AG08395 (cell line): ENCODE measurements around the gene GRIA1.
A peak's percentile ranks its signal among the peaks of the same experiment; 100 is the strongest.

Source experiments
- DNase-seq: peaks from one replicate; pipeline ENCODE4 v3.0.0; 2012; ENCODE audit warnings: mixed read lengths, low spot score

The GRIA1 gene

GRCh38 chr5:153659039-153659736 is 168.7 kb downstream of the GRIA1 start:
- peak; percentile 72 for DNase-seq

DNA sequence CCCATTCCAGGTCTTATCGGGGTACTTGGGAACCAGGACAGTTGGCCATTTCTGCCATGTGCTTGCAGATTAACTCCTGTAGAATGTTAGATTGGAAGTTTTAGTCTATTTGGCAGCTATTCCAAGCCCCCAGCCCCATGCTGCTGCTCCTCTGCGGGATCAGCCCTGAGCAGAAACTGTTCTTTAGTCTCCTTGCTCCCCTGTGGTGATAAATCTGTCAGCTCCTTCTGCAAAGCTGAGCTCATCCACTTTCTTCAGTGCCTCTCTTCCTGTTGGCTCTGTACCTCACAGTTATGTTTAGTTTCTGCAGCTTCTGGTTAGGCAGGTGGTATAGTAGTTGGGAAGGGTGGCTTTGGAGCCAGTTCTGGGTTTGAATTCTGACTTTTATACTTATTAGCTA is 170.4 kb downstream of the GRIA1 start:
- no peak for DNase-seq

- DNase-seq, result no peak
Observed at GRCh38 chr5:153661897-153662296, 171.4 kb downstream of the GRIA1 start.

DNA sequence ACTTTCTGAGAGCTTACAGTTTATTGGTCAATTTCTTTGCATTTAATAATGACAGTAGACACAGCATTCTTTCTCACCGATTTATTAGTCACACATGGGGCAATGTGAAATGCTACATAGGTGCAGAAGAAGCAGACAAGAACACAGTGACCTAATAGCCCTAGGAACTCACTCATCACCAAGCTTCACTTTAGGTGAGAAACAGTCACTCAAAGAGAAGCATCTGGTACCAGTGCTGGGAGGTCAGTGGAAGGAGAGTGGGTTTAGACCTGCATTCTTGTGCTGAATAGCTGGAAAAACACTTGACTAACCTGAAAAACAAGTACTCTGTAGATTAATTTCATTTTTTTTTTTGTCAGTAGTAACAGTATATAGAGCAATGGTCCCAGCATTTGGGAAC is 179.6 kb downstream of the GRIA1 start:
- no peak for DNase-seq

DNA sequence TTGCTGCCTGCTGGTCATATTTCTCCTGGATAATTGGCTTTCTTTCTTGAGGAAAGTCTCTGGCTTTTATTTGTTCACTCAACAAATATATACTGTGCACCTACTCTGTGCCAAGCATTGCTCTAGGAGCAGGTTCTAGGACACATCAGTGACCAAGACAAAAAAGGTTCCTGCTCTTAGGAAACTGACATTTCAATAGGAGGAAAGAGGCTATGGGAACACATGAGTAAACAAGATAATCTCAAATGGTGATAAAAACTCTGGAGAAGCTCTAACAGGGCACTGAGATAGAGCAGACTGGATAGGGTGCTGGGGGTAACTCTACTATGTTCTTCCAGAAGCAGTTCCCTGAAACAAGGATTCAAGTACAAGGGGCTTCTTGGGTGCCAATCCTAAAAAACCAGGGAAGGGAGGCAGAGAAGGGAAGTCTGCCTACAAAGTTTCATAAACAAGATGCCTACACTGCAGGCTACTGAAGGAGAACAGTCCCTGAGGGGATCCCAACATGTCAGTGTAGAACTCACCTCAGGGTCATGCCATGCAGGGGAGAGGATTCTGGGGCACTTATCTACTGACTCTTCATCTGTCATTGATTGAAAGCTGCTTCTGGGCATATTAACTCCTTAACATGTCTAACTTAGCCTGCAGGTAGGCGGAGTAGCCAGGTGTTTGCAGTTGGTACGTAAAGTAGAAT is 181.3 kb downstream of the GRIA1 start:
- no peak for DNase-seq

DNA sequence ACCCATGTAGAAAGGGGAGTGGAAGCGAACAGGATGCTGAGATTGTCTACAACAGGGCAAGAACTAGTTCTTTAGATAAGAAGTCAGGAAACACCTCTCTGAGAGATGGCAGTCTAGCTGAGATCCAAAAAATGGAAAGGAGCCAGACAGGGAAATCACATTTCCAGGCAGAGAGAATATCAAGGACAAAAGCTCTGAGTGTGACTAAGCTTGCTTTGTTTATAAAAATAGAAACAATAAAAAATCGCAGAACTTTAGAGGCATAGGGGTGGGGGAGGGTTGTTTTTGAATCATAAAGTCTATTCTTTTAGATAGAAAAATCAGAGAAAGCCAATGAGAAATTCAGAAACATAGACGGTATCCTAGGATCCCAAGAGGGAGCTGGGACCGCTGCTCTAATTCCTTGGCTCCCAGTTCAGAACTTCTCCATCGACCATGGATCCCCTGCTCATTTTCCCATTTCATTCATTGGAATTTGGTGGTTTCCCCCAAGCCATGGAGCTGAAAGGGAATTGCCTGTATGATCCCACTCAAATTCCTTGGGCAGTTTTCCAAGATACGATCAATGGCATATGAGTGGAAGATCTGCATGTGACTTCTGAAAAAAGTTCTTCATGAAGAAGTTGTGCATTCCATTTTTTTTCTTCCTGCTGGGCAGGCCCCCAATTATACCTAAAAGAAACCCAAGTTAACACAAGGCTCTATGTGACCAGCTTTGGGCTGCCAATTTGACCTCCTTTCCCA is 182.0 kb downstream of the GRIA1 start:
- DNase-seq, result peak; percentile 17

DNA sequence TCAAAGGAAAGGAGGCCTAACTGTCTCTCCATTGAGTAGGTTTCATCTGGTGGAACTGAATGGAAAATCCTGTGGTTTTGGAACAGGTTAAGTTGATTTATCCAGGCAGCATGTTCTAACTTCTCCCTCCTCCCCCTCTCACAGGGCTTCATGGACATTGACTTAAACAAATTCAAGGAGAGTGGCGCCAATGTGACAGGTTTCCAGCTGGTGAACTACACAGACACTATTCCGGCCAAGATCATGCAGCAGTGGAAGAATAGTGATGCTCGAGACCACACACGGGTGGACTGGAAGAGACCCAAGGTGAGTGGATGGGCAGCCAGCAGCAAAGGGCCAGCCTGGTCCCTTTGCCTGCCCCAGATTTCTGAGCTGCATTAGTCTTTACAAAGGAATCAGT is 183.9 kb downstream of the GRIA1 start:
- no peak for DNase-seq

DNA sequence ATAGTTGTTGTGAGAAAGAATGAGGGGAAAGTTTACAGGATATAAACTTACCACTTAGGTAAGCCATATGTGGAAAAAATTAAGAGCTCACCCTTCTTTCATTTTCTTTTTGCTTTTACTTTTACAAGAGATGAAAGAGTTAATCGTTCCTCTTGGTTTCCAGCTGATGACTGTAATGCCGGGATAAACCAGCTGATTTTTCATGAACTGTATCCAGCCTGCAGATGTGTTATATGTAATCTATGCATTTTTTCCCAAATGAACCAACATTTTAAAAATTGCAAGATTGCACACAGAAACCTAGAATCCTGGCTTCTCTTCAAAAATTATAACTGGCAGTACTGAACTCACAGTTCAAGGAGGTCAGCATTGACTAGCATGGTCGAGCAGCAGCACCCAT is 185.9 kb downstream of the GRIA1 start:
- no peak for DNase-seq

DNA sequence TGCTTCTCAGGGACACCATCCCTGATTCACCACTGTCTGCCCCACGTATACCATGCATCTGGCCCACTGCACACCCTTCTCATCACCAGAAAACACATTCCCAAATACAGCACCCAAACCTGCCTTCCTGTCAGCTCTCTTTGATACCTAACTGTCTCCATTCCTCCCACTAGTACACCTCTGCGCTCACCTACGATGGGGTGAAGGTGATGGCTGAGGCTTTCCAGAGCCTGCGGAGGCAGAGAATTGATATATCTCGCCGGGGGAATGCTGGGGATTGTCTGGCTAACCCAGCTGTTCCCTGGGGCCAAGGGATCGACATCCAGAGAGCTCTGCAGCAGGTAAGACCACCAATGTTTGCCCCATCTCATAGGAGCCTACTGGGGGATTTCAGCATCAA is 186.4 kb downstream of the GRIA1 start:
- no peak for DNase-seq

DNA sequence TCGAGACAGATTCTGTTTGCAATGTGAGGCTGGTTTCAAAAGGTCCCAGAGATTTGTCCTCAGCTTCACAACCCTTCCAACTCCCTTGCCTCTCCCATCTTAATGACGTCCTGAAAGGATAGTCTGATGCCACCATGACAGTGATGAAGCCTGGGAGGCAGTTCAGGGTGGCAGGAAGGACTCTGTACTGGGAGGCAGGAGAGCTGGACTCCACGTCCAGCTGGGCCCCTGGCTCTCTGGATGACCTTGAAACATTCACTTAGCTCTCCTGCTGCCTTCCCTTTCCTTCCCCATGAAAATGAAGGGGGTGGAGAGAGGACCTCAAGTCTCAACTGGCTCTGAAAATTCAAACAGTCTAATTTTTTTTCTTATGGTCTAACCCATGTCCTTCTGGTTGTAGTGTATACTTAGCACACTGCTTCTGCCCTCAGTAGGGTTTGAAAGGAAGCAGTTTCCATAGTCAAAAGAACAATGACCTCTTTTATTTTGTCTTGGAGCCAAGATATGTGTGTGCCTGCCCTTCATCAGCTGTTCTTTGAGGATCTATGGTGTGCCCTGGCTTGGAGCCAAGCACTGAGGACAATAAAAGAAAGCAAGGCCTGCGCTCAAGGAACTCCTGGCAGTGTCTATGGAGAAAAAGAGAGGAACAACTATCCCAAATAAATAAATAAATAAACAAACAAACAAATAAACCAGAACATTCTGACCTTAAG is 188.3 kb downstream of the GRIA1 start:
- DNase-seq, result no peak

GRCh38 chr5:153690236-153690635 is 199.8 kb downstream of the GRIA1 start:
- no peak for DNase-seq

- DNase-seq, result no peak
Observed at GRCh38 chr5:153696256-153696655, 205.8 kb downstream of the GRIA1 start.

GRCh38 chr5:153699035-153699434 is 208.6 kb downstream of the GRIA1 start:
- peak; percentile 11 for DNase-seq

- peak; percentile 11 for DNase-seq
Observed at GRCh38 chr5:153700940-153701339, 210.5 kb downstream of the GRIA1 start.

DNA sequence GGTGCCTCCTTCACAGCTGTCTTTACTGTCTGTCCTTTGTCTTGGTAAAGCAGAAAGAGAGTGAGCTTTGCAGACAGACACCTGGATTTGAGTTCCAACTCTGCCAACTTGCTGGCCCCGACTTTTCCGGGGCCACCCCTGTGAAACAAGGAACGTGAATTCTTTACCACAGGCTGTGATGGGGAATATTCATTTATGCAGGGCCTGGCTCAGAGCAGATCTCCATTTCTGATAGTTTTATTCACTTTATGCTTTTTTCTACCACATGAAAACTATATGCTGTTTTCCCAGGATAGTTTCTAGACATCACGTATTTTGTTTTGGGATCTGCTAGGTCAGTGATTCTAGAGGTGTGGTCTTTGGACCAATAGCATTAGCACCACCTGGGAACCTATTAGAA is 211.8 kb downstream of the GRIA1 start:
- no peak for DNase-seq

DNA sequence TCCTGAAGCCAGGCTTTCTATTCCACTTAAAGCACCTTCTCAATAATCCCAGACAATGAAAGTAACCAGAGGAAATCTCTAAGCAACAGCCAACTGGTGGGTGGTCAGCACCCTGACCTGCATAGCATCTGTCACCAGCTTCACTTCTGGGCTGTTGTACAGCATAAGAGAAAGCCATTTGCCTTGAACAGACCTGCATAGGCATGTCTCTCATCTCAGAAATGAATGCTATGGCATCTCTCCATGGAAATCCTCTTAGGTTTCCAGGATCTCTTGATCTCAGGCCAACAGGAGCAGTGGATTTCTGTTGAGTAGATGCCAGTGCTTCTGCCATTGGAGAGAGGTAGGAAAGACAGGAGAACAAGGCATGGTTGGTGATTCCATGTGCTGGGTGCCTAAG is 213.6 kb downstream of the GRIA1 start:
- DNase-seq, result no peak

- no peak for DNase-seq
Observed at GRCh38 chr5:153707626-153708025, 217.2 kb downstream of the GRIA1 start.

- peak; percentile 13 for DNase-seq
Observed at GRCh38 chr5:153711755-153712154, 221.3 kb downstream of the GRIA1 start.

- DNase-seq, result no peak
Observed at GRCh38 chr5:153712946-153713345, 222.5 kb downstream of the GRIA1 start.

GRCh38 chr5:153713943-153714342 is 223.5 kb downstream of the GRIA1 start:
- DNase-seq, result no peak

- peak; percentile 42 for DNase-seq
Observed at GRCh38 chr5:153714798-153715197, 224.3 kb downstream of the GRIA1 start.

- no peak for DNase-seq
Observed at GRCh38 chr5:153717287-153717686, 226.8 kb downstream of the GRIA1 start.

- DNase-seq, result no peak
Observed at GRCh38 chr5:153718713-153719112, 228.2 kb downstream of the GRIA1 start.
